Activated effector memory CD4-positive, alpha-beta T cell treated with anti-CD3 and anti-CD28 coated beads, Interleukin-2, amount 50 U/mL, for 16 hours (primary cell): ENCODE results near the gene CHST8.
"Not testable (repeated sequence)": the region's sequence is repeated elsewhere in the genome, so short reads cannot be mapped to it uniquely, and the experiment has no call there.

Experiments
- DNase-seq: peaks from one replicate; pipeline ENCODE4 v3.0.0-alpha.2; 2020

Gene CHST8

GRCh38 chr19:33693678-33694077 lies 71.9 kb downstream of the CHST8 start:
- no peak for DNase-seq

- not testable (repeated sequence) for DNase-seq
These were observed 73.8 kb downstream of the CHST8 start for GRCh38 chr19:33695547-33695946.

GRCh38 chr19:33697766-33698165 lies 76.0 kb downstream of the CHST8 start:
- peak; percentile 38 for DNase-seq

GRCh38 chr19:33698576-33699435 lies 77.1 kb downstream of the CHST8 start:
- DNase-seq = peak; percentile 39

GRCh38 chr19:33699754-33700407 lies 78.1 kb downstream of the CHST8 start:
- DNase-seq = peak; percentile 38

GRCh38 chr19:33700408-33701013 lies 78.8 kb downstream of the CHST8 start:
- DNase-seq = peak; percentile 25

GRCh38 chr19:33701565-33701964 lies 79.8 kb downstream of the CHST8 start:
- DNase-seq = peak; percentile 17

- DNase-seq = peak; percentile 36
These were observed 81.1 kb downstream of the CHST8 start for GRCh38 chr19:33702606-33703437.

- DNase-seq = peak; percentile 55
These were observed 81.6 kb downstream of the CHST8 start for GRCh38 chr19:33703438-33703750.

GRCh38 chr19:33703821-33704220 lies 82.1 kb downstream of the CHST8 start:
- peak; percentile 28 for DNase-seq

GRCh38 chr19:33704271-33704670 lies 82.5 kb downstream of the CHST8 start:
- DNase-seq = peak; percentile 28

- peak; percentile 60 for DNase-seq
These were observed 83.5 kb downstream of the CHST8 start for GRCh38 chr19:33705090-33705847.

- DNase-seq = peak; percentile 39
These were observed 84.1 kb downstream of the CHST8 start for GRCh38 chr19:33705860-33706259.

- peak; percentile 34 for DNase-seq
These were observed 84.9 kb downstream of the CHST8 start for GRCh38 chr19:33706631-33707030.

GRCh38 chr19:33712268-33712667 lies 90.5 kb downstream of the CHST8 start:
- no peak for DNase-seq

- DNase-seq = peak; percentile 21
These were observed 91.4 kb downstream of the CHST8 start for GRCh38 chr19:33713194-33713593.

GRCh38 chr19:33714149-33714548 lies 92.4 kb downstream of the CHST8 start:
- no peak for DNase-seq

- DNase-seq = peak; percentile 9
These were observed 93.7 kb downstream of the CHST8 start for GRCh38 chr19:33715462-33715861.

- DNase-seq = peak; percentile 5
These were observed 96.1 kb downstream of the CHST8 start for GRCh38 chr19:33717878-33718277.

GRCh38 chr19:33718651-33719254 lies 97.0 kb downstream of the CHST8 start:
- DNase-seq = peak; percentile 30

GRCh38 chr19:33719366-33720154 lies 97.8 kb downstream of the CHST8 start:
- peak; percentile 30 for DNase-seq
